GM13977 (cell line): ENCODE results near the gene TSEN34.
"Not testable (repeated sequence)": the region's sequence is repeated elsewhere in the genome, so short reads cannot be mapped to it uniquely, and the experiment has no call there.

Source experiments
- DNase-seq: peaks from one replicate; pipeline ENCODE4 v3.0.0; 2012; ENCODE audit warnings: low spot score
- CTCF ChIP-seq: IDR thresholded peaks from 2 replicates; pipeline ENCODE4 v1.5.1; 2012; ENCODE audit warnings: mild to moderate bottlenecking, control low read depth; ENCODE audit not compliant: insufficient read depth; ENCODE audit errors: extremely low read depth, missing control alignments
- in situ Hi-C: fragments of 300-500 bp; cut with MboI; formaldehyde crosslinking; loops from one replicate; pipeline ENCODE4 v1.12.0; 2022; ENCODE audit warnings: low sequenced_read_pairs, low pct_unique_long_range_greater_than_20kb, mixed read lengths, inconsistent platforms; ENCODE audit not compliant: unreplicated experiment

Gene TSEN34

GRCh38 chr19:54203151-54203611 lies 12.1 kb downstream of the TSEN34 start:
- no peak for DNase-seq
- no peak for TF ChIP-seq CTCF
- in situ Hi-C loops, result no loop called here

DNA sequence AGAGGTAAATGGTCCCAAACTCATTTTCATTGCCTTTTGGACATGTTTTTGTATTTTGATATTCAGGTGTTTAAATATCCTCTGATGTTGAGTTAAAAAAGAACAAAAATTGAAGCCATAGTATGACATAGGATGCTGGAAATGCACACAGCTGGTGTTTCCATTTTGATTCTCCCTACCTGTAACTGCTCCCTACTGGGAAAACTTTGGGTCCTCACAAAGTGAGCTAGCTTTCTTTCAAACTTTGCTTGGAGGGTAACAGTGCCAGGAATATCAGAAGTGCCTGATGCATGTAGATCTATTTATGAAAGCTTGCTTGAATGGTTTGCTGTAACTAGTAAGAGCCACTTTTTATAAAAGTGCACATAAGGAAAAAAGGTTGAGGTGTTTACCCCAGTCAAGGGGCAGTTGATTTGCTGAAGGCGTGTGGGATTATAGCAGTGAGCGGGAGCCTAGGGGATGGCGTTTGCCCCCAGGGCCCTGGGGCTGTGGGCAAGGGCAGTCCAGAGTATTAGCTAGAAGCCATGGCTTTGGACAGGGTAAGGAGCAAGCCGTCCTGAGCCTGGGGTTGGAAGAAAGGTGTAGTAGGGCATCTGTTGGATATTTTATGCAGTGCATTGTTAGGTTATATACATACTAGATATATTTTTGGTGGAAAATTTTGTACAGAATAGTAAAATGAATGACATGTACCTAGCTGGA lies 13.8 kb downstream of the TSEN34 start:
- in situ Hi-C loops, result no loop called here
- no peak for TF ChIP-seq CTCF
- no peak for DNase-seq

GRCh38 chr19:54206030-54206830 lies 15.1 kb downstream of the TSEN34 start:
- in situ Hi-C loops, result no loop called here
- no peak for TF ChIP-seq CTCF
- DNase-seq, result no peak

DNA sequence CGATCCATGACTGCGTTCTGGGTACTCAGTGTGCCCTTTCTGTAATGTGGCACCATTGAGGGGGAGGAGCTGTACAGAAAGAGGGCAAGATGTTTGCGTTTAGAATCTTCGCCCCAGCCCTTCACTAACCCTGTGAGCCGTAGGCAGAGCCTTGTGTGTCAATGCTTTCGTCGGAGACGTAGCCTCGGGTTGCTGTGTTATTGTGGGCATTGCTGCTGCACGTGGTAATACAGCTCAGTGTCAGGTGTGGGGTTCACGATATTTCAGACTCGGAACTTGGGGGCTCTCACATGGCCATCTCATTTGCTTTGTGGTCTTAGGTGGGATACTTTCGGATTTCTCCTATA lies 15.7 kb downstream of the TSEN34 start:
- in situ Hi-C loops, result no loop called here
- no peak for TF ChIP-seq CTCF
- DNase-seq, result no peak

DNA sequence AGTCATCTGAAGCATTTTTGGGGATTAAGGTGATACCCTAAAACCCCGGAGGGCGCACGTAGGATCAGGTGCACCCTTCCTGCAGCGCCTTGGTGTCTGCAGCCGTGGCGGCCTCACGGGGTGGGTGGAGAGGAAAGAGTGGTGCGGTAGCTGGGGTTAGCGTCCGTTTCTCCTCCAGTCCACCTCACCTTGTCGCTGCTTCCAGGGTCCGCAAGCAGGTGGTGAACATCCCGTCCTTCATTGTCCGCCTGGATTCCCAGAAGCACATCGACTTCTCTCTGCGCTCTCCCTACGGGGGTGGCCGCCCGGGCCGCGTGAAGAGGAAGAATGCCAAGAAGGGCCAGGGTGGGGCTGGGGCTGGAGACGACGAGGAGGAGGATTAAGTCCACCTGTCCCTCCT lies 16.1 kb downstream of the TSEN34 start:
- DNase-seq, in situ Hi-C loops: not testable (repeated sequence)

DNA sequence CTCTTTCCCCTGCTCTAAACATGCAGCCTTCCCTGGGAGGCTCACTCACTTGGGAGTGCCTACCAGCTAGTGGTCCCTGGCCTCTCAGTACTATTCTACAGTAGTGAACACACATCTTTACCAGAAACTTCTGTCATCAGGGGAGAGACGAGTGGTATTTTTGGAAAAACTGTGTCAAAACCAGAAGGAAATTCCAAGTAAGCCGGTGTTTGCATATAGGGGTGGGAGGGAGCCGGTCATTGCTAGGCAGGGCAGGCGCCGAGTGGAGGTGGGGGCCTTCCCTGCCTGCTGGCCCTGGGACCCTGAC lies 16.5 kb downstream of the TSEN34 start:
- no peak for TF ChIP-seq CTCF
- in situ Hi-C loops, result no loop called here
- DNase-seq, result no peak
